ENCODE results near the gene ZNF215. TPM values are rescaled to one million over a fixed set of nuclear protein-coding genes. Genes with fewer than 3 reads are reported as not detected.

The ZNF215 gene
- total and polyA plus RNA-seq, 2 donors (not counting 1 experiment from before 2014, with no cell fraction given): 2.7 to 4.1 TPM

DNA sequence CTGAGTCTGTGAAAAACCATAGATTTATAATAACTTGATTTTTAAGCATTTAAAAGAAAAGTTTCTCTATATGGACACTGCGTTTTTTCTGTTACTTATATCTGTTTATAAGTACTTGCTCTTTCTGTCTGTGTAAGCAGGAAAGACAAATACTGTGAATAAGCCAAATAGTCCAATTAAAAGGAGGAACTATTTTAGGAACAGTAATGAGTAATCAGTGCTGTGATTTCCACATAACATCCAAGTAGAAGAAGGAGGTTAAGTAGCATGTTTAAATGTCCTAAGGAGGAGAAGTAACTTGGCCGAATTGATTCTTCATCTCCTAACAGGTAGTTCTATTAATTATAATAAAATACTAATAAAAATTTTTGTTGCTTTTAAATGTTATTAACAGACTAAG is 53.1 kb downstream of the ZNF215 start:
- Histone ChIP-seq H3K36me3 (ENCODE audit: control insufficient read depth, insufficient read depth, low read length) (no peaks in the 10 kb centered on the region), H4K20me1 (ENCODE audit: control insufficient read depth, extremely low read depth, insufficient read depth, low read length) (no peaks in the 10 kb centered on the region), H3K9me3 (ENCODE audit: control insufficient read depth, insufficient read depth, low read depth, low read length) (no peaks in the 10 kb centered on the region), H3K27me3 (ENCODE audit: control insufficient read depth, insufficient read depth, low read length) (no peaks in the 10 kb centered on the region), H3K27ac (ENCODE audit: insufficient read depth, low read length) (no peak overlapping the region), H2AFZ (ENCODE audit: low read length) (no peak overlapping the region), H3K4me3 (replicated peaks in 1 of 4; ENCODE audit: control extremely low read depth in 1 of 4, insufficient read depth in 1 of 4, low read depth in 3 of 4, low read length in 4 of 4) (no peak overlapping the region), H3K4me2 (ENCODE audit: extremely low read depth, insufficient read depth, low read length) (no peak overlapping the region), H3K79me2 (ENCODE audit: control insufficient read depth, insufficient read depth, low read length) (no peaks in the 10 kb centered on the region), H3K4me1 (ENCODE audit: control insufficient read depth, extremely low read depth, insufficient read depth, low read length) (no peaks in the 10 kb centered on the region), H3K9ac (ENCODE audit: insufficient read depth, low read length) (no peak overlapping the region)
- peak; percentile 3 to 44 for DNase-seq (ENCODE audit: low read depth in 2 of 2)
- no peak for TF ChIP-seq EZH2 (IDR thresholded peaks at IDR 0.05; ENCODE audit: low read length, missing control alignments)
- TF ChIP-seq, protein P1, sequence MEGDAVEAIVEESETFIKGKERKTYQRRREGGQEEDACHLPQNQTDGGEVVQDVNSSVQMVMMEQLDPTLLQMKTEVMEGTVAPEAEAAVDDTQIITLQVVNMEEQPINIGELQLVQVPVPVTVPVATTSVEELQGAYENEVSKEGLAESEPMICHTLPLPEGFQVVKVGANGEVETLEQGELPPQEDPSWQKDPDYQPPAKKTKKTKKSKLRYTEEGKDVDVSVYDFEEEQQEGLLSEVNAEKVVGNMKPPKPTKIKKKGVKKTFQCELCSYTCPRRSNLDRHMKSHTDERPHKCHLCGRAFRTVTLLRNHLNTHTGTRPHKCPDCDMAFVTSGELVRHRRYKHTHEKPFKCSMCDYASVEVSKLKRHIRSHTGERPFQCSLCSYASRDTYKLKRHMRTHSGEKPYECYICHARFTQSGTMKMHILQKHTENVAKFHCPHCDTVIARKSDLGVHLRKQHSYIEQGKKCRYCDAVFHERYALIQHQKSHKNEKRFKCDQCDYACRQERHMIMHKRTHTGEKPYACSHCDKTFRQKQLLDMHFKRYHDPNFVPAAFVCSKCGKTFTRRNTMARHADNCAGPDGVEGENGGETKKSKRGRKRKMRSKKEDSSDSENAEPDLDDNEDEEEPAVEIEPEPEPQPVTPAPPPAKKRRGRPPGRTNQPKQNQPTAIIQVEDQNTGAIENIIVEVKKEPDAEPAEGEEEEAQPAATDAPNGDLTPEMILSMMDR (conservative IDR thresholded peaks at IDR 0.05 in 1 of 2, IDR thresholded peaks at IDR 0.05 in 1 of 2; ENCODE audit: low read depth in 1 of 2, low read length in 2 of 2): no peak

DNA sequence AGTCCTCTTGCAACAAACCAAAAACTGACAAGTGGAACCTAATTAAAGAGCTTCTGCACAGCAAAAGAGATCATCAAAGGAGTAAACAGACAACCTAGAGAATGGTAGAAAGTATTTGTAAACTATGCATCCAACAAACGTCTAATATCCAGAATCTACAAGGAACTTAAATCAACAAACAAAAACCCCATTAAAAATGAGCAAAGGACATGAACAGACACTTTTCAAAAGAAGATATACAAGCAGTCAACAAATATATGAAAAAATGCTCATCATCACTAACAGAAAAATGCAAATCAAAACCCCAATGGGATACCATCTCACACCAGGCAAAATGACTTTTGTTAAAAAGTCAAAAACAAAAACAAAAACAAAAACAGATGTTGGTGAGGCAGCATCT is 60.3 kb downstream of the ZNF215 start:
- Histone ChIP-seq H3K36me3 (ENCODE audit: control insufficient read depth, insufficient read depth, low read length) (no peaks in the 10 kb centered on the region), H3K4me2 (ENCODE audit: extremely low read depth, insufficient read depth, low read length) (no peak overlapping the region), H3K4me3 (replicated peaks in 1 of 4; ENCODE audit: control extremely low read depth in 1 of 4, insufficient read depth in 1 of 4, low read depth in 3 of 4, low read length in 4 of 4) (no peak overlapping the region), H3K27me3 (ENCODE audit: control insufficient read depth, insufficient read depth, low read length) (no peaks in the 10 kb centered on the region), H3K27ac (ENCODE audit: insufficient read depth, low read length) (no peak overlapping the region), H4K20me1 (ENCODE audit: control insufficient read depth, extremely low read depth, insufficient read depth, low read length) (no peaks in the 10 kb centered on the region), H3K4me1 (ENCODE audit: control insufficient read depth, extremely low read depth, insufficient read depth, low read length) (no peaks in the 10 kb centered on the region), H3K9ac (ENCODE audit: insufficient read depth, low read length) (no peak overlapping the region), H3K79me2 (ENCODE audit: control insufficient read depth, insufficient read depth, low read length) (no peaks in the 10 kb centered on the region), H2AFZ (ENCODE audit: low read length) (no peak overlapping the region), H3K9me3 (ENCODE audit: control insufficient read depth, insufficient read depth, low read depth, low read length) (no peaks in the 10 kb centered on the region)
- no peak for DNase-seq (ENCODE audit: low read depth in 2 of 2)
- TF ChIP-seq, protein P1 (conservative IDR thresholded peaks at IDR 0.05 in 1 of 2, IDR thresholded peaks at IDR 0.05 in 1 of 2; ENCODE audit: low read depth in 1 of 2, low read length in 2 of 2): no peak
- no peak for TF ChIP-seq EZH2 (IDR thresholded peaks at IDR 0.05; ENCODE audit: low read length, missing control alignments)

DNA sequence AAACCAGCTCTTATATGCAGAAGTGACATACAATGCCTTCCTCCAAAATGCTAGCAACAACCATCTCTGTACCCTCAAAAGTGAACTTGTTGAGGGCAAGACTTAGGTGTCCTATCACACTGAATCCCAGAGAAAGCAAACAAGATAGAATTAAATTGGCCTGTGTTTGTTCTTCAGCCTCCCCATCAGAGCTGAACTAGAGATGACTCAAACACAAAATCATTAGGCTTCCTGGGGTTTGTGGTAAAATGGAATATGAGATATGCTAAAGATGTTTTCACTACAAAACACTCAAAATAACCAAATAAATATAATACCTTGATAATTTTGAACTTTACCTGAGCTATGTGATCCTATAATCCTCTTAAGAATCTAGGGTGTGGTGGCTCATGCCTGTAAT is 62.3 kb downstream of the ZNF215 start:
- peak in 1 of 2 donors; percentile 42 for DNase-seq (ENCODE audit: low read depth in 2 of 2)
- Histone ChIP-seq H3K36me3 (ENCODE audit: control insufficient read depth, insufficient read depth, low read length) (no peaks in the 10 kb centered on the region), H3K9ac (ENCODE audit: insufficient read depth, low read length) (no peak overlapping the region), H3K4me1 (ENCODE audit: control insufficient read depth, extremely low read depth, insufficient read depth, low read length) (no peaks in the 10 kb centered on the region), H3K4me2 (ENCODE audit: extremely low read depth, insufficient read depth, low read length) (no peak overlapping the region), H3K9me3 (ENCODE audit: control insufficient read depth, insufficient read depth, low read depth, low read length) (no peaks in the 10 kb centered on the region), H3K27me3 (ENCODE audit: control insufficient read depth, insufficient read depth, low read length) (no peaks in the 10 kb centered on the region), H3K79me2 (ENCODE audit: control insufficient read depth, insufficient read depth, low read length) (no peaks in the 10 kb centered on the region), H3K4me3 (replicated peaks in 1 of 4; ENCODE audit: control extremely low read depth in 1 of 4, insufficient read depth in 1 of 4, low read depth in 3 of 4, low read length in 4 of 4) (no peak overlapping the region), H3K27ac (ENCODE audit: insufficient read depth, low read length) (no peak overlapping the region), H4K20me1 (ENCODE audit: control insufficient read depth, extremely low read depth, insufficient read depth, low read length) (no peaks in the 10 kb centered on the region), H2AFZ (ENCODE audit: low read length) (no peak overlapping the region)
- TF ChIP-seq, protein P1 (conservative IDR thresholded peaks at IDR 0.05 in 1 of 2, IDR thresholded peaks at IDR 0.05 in 1 of 2; ENCODE audit: low read depth in 1 of 2, low read length in 2 of 2): no peak
- TF ChIP-seq EZH2 (IDR thresholded peaks at IDR 0.05; ENCODE audit: low read length, missing control alignments): no peak
